ENCODE results near the gene SCMH1.

The SCMH1 gene

DNA sequence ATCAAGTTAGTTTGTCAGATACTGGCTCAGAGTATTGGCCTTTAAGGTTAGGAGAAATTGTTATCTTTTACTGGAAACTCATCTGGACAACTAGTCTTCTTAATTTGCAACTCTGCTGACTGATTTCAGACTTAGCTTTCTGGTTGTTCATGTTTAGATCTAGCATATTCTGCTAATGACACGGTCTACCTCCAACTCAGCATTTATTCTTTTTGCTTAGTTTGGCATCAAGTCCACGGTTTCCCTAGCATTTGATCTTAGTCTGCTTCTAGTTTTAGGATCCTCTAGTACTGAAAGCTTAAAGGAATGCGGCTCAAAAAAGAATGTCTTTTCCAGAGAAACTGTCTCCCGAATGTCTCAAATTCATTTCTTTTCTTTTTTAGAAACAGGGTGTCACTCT, 145.0 kb downstream of the SCMH1 start:
- DNase-seq (ENCODE audit: low spot score) = no peak

DNA sequence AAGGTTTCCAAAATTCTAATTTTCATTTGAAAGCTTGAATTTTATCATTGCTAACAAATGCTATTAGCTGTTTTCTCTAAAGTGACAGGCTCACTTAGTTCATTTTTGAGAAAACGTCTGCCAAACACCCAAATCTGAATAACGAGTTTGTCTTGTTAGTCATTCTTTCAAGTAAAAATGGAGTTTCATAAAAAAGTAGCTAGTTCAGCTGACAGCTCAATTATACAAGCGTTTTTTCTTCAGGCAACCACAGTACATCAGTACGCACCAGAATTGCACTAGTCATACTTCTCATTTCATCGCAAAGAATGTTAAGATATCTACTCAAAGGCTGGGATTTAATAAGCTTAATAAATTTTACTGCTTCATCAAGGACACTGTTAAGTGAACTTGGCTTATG, 148.3 kb downstream of the SCMH1 start:
- no peak for DNase-seq (ENCODE audit: low spot score)

DNA sequence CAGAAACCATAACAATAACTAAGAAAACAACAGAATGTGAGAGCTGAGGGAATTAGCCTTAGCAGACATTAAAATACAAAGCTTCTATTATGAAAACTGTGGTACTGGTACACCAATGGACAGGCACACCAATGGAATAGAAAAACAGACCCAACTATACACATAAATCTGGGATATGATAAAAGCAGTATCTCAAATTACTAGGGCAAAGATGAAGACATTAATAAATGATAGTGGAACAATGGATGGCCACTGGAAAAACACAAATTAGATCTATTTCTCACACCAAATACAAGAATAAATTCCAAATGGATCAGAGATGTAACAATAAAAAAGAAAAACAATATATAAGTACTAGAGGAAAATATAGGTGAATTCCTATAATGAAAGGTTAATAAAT, 155.2 kb downstream of the SCMH1 start:
- DNase-seq (ENCODE audit: low spot score) = no peak

DNA sequence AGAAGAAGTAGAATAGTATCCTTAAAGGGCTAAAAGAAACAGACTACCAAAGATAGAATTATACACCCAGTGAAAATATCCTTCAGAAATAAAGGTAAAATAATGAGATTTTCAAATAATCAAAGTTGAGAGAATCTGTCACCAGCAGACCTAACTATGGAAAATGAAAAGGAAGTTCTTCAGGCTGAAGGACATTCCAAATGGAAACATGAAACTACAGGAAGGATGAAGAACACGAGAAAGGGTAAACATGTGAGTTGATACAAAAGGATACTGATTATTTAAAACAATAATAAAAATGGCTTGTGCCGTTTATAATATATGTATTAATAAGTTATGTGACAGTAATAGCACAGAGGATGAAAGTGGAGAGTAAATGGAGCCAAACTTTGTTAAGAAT, 163.5 kb downstream of the SCMH1 start:
- DNase-seq (ENCODE audit: low spot score) = no peak

DNA sequence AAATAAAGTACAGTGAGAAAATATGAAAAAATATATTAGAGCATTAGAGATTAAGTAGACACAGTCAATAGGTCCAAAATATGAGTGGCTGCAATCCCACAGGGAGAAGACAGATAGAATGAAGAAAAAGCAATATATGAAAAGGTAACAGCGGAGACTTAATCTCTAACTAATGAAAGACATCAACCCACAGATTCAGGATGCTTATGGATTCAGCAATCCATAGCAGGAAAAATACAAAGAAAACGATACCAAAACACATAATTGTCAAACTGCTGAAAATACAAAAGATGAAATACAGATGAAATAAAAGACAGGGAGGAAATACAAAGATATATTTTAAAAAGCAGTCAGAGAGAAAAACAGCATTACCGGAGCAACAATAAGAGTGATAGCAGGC, 163.9 kb downstream of the SCMH1 start:
- no peak for DNase-seq (ENCODE audit: low spot score)

DNA sequence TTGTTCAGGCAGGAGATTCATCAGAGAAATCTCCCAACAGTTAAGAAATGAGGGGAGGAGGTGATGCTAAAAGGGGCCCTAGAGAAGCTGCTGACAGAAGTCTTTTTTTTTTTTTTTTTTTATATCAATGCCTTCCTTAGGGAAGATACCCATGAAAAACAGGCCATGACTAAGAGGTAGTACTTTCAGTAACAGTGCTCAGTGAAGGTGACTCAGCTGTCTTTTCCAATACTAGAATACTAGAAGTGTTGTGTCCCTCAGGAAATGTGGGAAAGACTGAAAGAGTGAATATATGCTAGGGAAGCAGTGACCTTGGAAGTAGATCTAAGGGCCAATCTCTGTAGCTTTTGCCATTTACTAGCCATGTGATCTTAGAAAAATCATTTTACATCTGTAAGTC, 168.1 kb downstream of the SCMH1 start:
- no peak for DNase-seq (ENCODE audit: low spot score)

DNA sequence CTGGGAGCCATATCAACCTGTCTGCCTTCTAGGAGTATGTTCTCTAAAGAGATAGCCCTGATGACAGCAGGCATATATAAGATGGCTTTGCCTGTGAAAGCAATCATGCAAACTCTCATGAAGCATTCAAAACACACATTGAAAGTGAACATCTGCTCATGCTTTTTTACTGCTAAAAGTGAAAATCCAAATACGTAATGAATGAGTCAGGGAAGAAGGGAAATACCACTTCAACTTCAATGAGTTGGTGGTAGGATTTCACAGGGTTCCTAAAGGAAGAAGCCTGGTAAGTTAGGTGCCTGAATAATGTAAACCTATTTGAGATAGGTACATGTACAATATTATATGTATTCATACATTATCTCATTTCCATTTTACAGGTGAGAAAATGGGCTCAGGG, 170.1 kb downstream of the SCMH1 start:
- DNase-seq (ENCODE audit: low spot score) = no peak

DNA sequence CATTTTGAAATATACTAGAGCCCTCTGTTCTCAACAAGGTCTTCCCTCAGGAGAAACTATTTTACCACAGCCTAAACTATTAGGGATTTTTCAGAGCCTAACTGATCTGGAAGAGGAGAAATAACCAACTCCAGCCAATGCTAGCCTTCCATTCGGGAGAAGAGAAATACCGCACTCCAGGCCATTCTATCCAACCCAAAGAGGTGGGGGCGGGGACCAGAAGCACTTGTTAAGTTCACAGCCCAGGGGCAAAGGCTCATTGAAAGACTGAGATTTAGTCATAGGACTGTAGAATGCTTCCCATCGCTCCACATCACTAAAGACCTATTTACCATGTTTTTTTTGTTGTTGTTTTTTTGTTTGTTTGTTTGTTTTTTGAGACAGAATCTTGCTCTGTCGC, 185.2 kb downstream of the SCMH1 start:
- DNase-seq (ENCODE audit: low spot score) = no peak

DNA sequence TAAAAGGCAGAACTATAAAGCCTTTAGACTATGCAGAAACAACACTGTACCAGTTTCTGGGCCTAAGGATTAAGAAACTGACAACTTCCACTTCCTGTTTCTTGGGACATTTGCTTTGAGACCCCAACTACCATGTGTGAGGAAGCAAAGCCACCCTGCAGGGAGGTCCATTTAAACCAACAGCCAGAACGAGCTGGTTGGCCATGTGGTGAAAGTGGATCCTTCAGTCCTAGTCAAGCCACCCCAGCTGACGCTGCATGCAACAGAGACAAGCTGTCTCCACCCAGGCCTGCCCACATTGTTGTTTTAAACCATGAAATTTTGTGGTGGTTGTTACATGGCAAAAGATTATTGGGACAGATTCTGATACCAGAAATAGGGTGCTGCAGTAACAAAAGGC, 188.8 kb downstream of the SCMH1 start:
- no peak for DNase-seq (ENCODE audit: low spot score)

DNA sequence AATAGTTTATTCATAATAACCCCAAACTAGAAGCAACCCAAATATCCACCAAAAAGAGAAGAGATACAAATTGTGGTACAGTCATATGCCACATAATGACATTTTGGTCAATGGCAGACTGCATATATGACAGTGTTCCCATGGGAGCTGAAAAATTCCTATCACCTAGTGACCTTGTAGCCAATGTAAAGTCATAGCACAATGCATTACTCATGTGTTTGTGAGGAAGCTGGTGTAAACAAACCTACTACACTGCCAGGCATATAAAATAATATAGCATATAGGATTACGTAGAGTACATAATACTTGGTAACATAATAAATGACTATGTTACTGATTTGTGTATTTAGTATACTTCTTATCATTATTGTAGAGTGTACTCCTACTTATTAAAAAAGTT, 191.1 kb downstream of the SCMH1 start:
- no peak for DNase-seq (ENCODE audit: low spot score)

DNA sequence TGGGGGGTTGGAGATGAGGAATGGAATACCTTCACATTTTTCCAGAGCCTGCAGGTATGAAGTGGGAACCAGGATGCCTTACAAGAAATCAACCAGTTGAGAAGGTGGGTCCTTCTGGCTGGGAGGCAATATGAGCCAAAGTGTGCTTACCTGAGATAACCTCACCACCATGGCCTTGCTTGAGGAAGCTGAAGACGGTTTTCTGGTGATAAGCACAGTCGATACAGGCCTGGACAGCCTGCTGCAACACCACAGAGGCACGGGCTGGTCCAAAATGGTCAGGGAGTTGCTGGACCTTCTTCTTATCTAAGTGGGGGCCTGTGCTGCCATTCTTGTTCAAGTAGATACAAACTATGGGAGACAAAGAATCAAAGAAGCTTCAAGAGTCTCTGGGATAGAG, 193.6 kb downstream of the SCMH1 start:
- DNase-seq (ENCODE audit: low spot score) = no peak

DNA sequence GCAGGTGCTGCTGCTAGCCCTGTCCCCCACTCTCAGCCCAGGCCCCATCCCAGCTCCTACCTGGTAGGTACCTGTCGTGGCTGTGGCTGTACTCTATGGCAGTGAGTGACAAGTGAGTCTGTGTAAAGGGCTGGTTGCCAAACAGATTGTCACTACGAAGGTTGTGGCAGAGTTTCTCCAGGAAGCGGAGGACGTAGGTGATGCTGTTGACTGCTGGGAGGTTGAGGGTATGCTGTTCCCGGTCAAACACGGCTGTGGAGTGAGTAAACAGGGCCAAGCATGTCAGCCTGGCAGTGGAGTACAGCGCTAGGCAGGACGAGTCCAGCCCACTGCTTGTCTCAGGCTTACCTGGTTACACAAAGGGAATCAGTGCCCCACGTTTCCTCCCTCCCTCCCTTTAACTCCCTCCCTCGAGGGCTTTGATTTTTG, 195.7 kb downstream of the SCMH1 start:
- no peak for DNase-seq (ENCODE audit: low spot score)

DNA sequence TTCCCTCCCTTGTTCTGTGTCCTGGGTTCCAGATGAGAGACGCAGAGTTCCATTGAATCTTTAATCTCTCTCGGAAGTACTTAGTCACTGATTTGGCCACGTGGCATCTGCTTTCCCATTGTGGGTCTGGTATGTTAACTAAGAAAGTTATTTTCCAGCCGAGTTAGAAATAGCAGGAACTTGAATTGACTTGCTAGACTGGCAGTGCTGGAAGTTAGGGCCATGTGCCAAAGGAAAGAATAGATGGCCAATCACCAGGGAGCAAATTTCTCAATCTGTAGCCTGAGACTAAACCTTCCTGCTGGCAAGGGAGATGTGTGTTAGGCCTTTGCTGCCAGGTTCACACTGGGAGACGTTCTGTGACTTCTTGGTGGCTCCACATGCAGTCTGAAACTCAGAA, 196.4 kb downstream of the SCMH1 start:
- no peak for DNase-seq (ENCODE audit: low spot score)

DNA sequence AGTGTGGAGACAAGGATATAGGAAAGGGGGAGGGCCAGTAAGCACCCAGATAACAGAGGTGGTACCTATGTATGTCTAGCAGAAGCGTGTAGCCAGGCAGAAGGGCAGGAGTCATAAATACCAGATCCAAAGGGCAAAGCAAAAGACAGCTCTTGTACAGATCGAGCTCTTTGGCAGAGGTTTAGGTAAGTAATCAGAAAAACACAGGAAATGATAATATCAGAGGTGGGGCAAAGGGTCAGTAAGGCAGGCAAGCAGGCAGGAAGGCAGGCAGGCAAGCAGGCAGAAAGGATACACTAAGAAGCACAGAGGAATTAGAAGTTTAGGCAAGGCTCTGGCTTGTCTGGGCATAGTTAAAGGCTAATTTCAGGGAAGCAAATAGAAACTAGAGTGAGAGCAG, 197.9 kb downstream of the SCMH1 start:
- no peak for DNase-seq (ENCODE audit: low spot score)

DNA sequence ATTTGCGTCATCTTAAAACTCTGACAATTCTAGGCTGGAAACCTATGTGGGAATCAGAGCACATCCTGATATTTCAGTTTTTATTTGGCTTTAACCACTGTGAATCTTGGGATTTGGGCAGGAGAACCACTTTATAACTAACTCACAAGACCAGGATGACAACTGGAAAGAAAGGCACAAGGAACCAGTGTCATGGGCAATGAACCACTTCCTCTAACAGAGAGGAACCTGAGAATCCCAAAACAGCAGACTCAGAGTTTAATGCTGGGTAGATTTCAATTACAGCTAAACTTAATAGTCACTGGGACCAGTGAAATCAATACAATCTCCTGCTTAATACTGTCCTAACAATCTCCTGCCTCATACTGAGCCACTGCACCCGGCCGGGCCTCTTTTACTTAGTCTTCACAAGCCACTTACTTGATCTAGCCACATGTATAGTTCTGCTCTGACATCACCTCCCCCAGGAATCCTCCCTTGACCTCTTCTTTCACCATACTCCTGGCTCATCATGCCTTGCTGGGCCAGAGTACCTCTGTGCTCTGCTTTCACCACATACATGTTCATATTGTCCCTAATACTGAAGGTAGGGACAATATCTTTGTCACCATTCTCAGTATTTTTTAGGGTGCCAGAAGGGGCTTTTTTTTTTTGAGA, 200.4 kb downstream of the SCMH1 start:
- DNase-seq (ENCODE audit: low spot score) = no peak

DNA sequence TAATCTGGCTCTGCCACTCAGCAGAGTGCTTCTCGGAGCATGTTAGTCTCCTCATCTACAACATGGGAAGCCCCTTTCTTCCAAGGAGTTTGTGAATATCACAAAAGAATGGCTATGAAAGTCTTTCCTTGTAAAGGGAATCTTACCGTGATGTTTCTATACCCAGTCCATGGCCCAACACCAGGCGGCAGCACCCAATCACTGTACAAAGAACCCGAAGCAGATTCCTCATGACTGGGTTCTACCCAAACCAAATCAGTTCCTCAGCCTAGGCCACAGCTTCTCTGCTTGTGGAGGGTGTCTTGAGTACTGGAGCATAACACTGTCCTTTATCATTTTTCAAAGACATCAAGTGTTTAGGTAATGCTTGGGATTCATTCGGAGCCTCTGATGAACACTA, 204.0 kb downstream of the SCMH1 start:
- DNase-seq (ENCODE audit: low spot score) = no peak

DNA sequence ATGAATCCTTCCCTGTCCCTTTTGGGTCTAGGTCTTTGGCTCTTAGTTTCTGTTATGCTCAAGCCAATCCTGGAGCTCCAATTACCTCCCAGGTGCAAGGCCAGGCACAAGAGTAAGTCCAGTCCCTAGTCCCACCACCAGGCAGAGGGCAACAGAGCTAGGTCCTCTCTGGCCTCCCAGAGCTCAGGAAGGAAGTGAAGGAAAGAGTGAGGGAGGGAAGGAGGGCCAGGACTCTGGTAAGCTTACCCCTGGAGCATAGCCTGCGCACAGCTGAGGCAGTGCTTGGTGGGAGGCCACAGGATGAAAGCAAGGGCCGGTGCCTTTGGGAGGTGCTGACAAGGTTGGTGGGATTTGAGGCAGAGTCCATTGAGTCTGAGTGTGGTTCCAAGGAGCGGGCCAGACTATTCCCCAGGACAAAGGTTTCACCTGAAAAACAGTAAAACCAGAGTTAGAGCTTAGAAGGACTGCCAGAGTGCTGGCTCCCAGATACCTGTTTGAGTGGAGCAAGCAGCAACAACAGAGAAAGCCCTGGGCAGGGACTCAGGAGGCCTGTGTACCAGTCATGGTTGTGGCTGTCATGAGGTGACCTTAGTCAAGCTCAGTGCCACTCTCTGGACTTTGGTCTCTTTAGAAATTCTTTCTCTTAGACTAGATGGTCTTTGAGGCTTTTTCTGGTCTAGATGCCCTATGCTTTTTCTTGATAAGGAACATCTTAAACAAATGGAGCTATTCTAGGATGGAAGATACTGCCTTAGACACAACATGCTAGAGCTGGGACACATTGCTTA, 204.8 kb downstream of the SCMH1 start:
- DNase-seq (ENCODE audit: low spot score) = no peak

DNA sequence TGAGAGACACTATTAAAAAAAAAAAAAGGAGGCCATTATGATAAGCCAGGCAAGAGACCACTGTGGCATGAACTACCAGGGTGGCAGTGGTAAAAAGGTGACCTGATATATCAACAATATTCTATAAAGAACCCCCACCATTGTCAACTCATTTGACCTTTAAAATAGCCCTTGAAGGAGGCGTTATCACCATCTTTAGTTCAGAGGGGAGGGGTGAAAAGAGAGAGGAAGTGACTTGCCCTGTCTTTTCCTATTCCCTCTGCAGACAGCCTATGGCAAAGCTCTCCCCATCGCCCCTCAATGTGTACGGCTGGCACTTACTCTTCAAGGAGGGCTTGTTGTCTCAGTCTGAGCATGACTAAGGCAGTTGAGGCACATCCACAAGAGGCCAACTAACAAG, 208.8 kb downstream of the SCMH1 start:
- DNase-seq (ENCODE audit: low spot score) = no peak

DNA sequence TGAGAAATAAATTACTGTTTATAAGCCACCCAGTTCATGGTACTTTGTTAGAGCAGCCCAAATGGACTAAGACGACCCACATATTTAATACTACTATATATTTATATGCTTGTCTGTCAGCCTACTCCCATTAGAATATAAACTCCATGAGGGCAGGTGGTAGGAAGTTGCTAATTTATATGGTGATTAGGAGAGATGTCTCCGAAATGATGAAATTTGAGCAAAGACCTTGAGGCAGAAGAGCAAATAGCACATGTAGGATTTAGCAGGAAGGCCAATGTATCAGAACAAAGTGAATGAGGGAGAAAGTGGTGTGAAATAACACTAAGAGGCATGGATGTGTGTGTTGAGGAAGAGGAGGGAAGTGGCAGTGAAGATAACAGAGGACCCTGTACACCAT, 210.0 kb downstream of the SCMH1 start:
- DNase-seq (ENCODE audit: low spot score) = no peak

DNA sequence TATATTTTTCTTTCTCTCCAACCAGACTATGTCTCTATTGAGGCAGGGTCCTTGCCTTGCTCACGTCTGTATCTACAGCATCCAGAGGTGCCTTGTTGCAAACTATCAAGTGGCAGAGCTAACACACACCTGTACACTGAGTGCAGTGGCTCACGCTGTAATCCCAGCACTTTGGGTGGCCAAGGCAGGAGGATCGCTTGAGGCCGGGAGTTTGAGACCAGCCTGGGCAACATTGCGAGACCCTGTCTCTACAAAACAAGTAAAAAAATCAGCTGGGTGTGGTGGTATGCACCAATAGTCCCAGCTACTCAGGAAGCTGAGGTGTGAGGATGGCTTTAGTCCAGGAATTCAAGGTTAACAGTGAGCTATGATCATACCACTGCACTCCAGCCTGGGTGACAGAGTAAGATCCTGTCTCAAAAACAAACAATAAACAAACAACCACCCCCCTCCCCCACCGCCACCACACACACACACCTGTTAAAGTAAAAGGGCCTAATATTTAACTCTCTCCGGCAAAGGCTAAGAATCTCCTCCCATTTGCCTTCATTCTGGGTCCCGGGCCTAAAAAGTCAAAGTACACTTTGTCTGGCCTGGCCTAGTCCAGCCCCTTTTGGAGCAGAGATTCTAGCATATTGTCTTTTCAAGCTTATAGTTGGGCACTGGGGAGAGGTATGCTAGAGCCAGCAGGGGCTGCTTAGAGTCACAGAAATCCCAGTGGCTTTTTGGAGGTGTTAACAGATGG, 211.1 kb downstream of the SCMH1 start:
- DNase-seq (ENCODE audit: low spot score) = no peak

DNA sequence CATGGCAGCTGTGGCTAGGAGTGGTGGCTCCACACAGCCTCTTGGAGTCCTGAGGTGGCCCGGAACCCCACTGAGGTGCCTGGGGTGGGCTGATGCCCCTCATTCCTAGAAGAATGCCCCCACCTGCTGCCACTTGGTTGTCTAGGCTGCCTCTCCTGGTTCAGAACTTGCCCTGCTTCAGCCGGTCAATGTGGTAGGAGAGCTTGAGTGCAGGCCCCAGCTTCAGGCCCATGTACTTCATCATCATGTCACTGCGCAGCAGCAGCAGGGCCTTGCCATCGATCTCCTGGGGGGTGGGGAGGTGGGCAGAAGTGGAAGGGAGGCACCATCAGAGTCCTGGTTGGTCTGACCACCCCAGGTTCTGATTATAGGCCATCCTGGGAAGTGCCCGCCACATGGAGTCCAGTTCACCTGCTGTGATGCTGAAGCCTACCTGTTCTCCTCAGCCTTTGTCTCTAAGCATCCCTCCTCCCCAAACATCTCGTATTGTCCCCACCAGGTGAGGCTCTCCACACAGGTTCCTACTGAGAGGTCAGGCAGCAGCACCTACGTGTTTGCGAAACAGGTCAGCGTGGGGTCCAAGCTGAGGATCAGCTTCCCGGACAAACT, 214.0 kb downstream of the SCMH1 start:
- peak; percentile 31 for DNase-seq (ENCODE audit: low spot score)

DNA sequence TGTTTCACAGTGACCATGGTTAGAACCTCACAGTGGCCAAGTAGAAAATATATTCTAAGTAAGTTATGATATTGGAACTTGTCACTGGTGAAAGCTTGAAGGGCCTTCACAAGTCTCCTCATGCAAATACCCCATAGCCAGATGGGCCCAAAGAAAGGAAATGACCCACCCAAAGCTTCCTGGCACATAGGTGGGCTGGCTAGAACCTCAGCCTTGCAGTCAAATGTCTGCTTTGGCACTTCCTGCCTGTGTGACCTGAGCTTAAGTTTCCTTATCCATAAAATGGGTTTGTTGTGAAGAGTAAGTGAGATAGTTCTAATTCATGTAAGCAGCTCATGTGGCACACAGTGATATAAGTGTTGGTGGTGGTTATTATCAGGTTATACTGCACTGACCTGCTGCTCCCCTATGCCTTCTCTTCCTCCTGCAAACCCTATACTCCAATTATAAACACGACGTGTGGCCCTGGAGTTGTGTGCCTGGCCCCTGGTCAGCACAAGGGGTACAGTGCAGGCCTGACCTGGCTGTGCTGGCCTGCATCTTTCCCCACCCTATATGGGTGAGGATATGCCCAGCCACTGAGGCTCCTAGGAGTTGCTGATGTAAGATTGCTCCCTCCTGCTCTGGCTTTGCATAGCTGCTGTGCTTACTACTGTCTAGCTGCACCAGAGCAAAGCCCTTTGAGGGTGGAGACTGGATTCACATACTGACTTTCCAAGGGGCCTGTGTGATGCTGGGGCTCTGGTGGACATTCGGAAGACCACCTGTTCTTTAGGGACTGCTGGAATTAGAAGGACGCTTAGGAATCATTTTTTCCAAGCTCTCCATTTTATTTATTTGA, 215.9 kb downstream of the SCMH1 start:
- DNase-seq (ENCODE audit: low spot score) = no peak

Data from left forelimb (tissue), 1 donor.